Pulmonary artery endothelial cell (primary cell): ENCODE data around the gene TWNK. TPM values are rescaled to one million over a fixed set of nuclear protein-coding genes. Genes with fewer than 3 reads are reported as not detected.
A peak's percentile ranks its signal among the peaks of the same experiment; 100 is the strongest.
"Not testable (repeated sequence)": the region's sequence is repeated elsewhere in the genome, so short reads cannot be mapped to it uniquely, and the experiment has no call there.

Experiments used
- DNase-seq: peaks from one replicate; pipeline ENCODE4 v3.0.0-alpha.2; 2011; ENCODE audit warnings: low read depth, low spot score
- total RNA-seq: library from RNA; depleted of rRNA; stranded (reverse); fragments of >200 nt; gene quantifications from 2 replicates; pipeline ENCODE4 v1.2.3, GENCODE V29; 2014

Gene TWNK
- total RNA-seq, 1 donor from 2014 or later, result 13.7 TPM

- no peak for DNase-seq
Observed at GRCh38 chr10:101030496-101031127, 43.3 kb downstream of the TWNK start.

GRCh38 chr10:101031128-101031795 is 43.9 kb downstream of the TWNK start, which contains the start of the genes PDZD7 and SFXN3:
Gene PDZD7 (minus strand): TSS chr10:101031129. CDS start chr10:101030219, 910 bp downstream.
Gene SFXN3 (plus strand): TSS chr10:101031234. CDS start chr10:101034695, 3,461 bp downstream.
- peak; percentile 77 for DNase-seq

- no peak for DNase-seq
Observed at GRCh38 chr10:101031796-101032636, 44.7 kb downstream of the TWNK start.

- DNase-seq, result peak; percentile 80
Observed at GRCh38 chr10:101032637-101033224, 45.4 kb downstream of the TWNK start.

GRCh38 chr10:101033276-101033675 is 45.9 kb downstream of the TWNK start:
- DNase-seq, result no peak

GRCh38 chr10:101034404-101034803 is 47.1 kb downstream of the TWNK start:
- DNase-seq, result not testable (repeated sequence)

GRCh38 chr10:101035314-101035713 is 48.0 kb downstream of the TWNK start:
- DNase-seq, result no peak

GRCh38 chr10:101035916-101036702 is 48.8 kb downstream of the TWNK start:
- no peak for DNase-seq

- no peak for DNase-seq
Observed at GRCh38 chr10:101036726-101037125, 49.4 kb downstream of the TWNK start.

GRCh38 chr10:101038484-101038883 is 51.1 kb downstream of the TWNK start:
- DNase-seq, result no peak

- DNase-seq, result no peak
Observed at GRCh38 chr10:101040061-101040460, 52.7 kb downstream of the TWNK start.

- DNase-seq, result no peak
Observed at GRCh38 chr10:101040851-101041250, 53.5 kb downstream of the TWNK start.

- peak; percentile 75 for DNase-seq
Observed at GRCh38 chr10:101041252-101041761, 54.0 kb downstream of the TWNK start.

GRCh38 chr10:101042118-101042517 is 54.8 kb downstream of the TWNK start:
- no peak for DNase-seq

GRCh38 chr10:101042667-101043362 is 55.5 kb downstream of the TWNK start:
- DNase-seq, result peak; percentile 92

- no peak for DNase-seq
Observed at GRCh38 chr10:101043363-101043707, 56.0 kb downstream of the TWNK start.
